ENCODE results near the gene FEM1B.

GRCh38 chr15:68304589-68305337 is 27.2 kb downstream of the FEM1B start:
- TF ChIP-seq POLR2A (IDR thresholded peaks at IDR 0.05; ENCODE audit: low read depth) (no peak), CTCF (IDR thresholded peaks at IDR 0.05) (no peak)

All from esophagus muscularis mucosa (tissue), 3 donors.